Measurements from ENCODE around the gene MAPK6.

Gene MAPK6

GRCh38 chr15:52028431-52029093, 9.5 kb downstream of the MAPK6 start (continued):
- TF ChIP-seq ZNF274 (IDR thresholded peaks at IDR 0.05; ENCODE audit: low read length) (no peak), ZNF274 (tag by site-specific recombination; IDR thresholded peaks at IDR 0.05; ENCODE audit: borderline replicate concordance) (no peak), ZNF354C (tag by site-specific recombination; IDR thresholded peaks at IDR 0.05; ENCODE audit: borderline replicate concordance, low read depth) (no peak), HOXD13 (CRISPR knock-in tag; IDR thresholded peaks at IDR 0.05; ENCODE audit: borderline replicate concordance) (no peak), ZNF664 (tag by site-specific recombination; IDR thresholded peaks at IDR 0.05) (no peak), KLF7 (tag by site-specific recombination; IDR thresholded peaks at IDR 0.05; ENCODE audit: borderline replicate concordance) (no peak), ZNF394 (tag by site-specific recombination; IDR thresholded peaks at IDR 0.05; ENCODE audit: borderline replicate concordance) (no peak), ZSCAN23 (tag by site-specific recombination; IDR thresholded peaks at IDR 0.05) (no peak), ZNF132 (tag by site-specific recombination; IDR thresholded peaks at IDR 0.05; ENCODE audit: borderline replicate concordance) (no peak)

GRCh38 chr15:52030010-52030409, 11.0 kb downstream of the MAPK6 start:
- H3K4me3 ChIP-seq (ENCODE audit: low read depth, low read length) = no peak overlapping the region
- no peaks in the 10 kb centered on the region for H3K9me3 ChIP-seq (ENCODE audit: control insufficient read depth, insufficient read depth, low read depth, low read length)
- no peaks in the 10 kb centered on the region; a peak in 1 of 3 replicates for H3K36me3 ChIP-seq (ENCODE audit: control insufficient read depth in 2 of 2, insufficient read depth in 1 of 2, low read length in 2 of 2)
- H3K4me1 ChIP-seq (ENCODE audit: control insufficient read depth, insufficient read depth, low read length) = no peaks in the 10 kb centered on the region
- no peak overlapping the region for H3K27ac ChIP-seq (ENCODE audit: extremely low read depth, low read depth, low read length)
- no peak for TF ChIP-seq HIC1 (tag by site-specific recombination; IDR thresholded peaks at IDR 0.05)
- TF ChIP-seq TRIM28 (IDR thresholded peaks at IDR 0.05; ENCODE audit: borderline replicate concordance, low read length) = no peak
- TF ChIP-seq ZNF37A (tag by site-specific recombination; IDR thresholded peaks at IDR 0.05) = no peak
- no peak for TF ChIP-seq SALL2 (tag by site-specific recombination; IDR thresholded peaks at IDR 0.05; ENCODE audit: borderline replicate concordance)
- no peak for TF ChIP-seq ZBTB8A (tag by site-specific recombination; IDR thresholded peaks at IDR 0.05)
- TF ChIP-seq PRDM4 (tag by site-specific recombination; IDR thresholded peaks at IDR 0.05) = no peak
- no peak for TF ChIP-seq MYNN (tag by site-specific recombination; IDR thresholded peaks at IDR 0.05; ENCODE audit: borderline replicate concordance)
- TF ChIP-seq EGR2 (tag by site-specific recombination; IDR thresholded peaks at IDR 0.05; ENCODE audit: low read depth) = no peak
- no peak for TF ChIP-seq ZNF580 (tag by site-specific recombination; IDR thresholded peaks at IDR 0.05)
- no peak for TF ChIP-seq ZNF600 (tag by site-specific recombination; IDR thresholded peaks at IDR 0.05)
- no peak for TF ChIP-seq ZNF518A (tag by site-specific recombination; conservative IDR thresholded peaks at IDR 0.05; ENCODE audit: low read depth)
- ChIA-PET CTCF (interaction anchor here (0.6 kb wide), 1 partner anchor 29 kb away, joined by 3 read pairs; no protein-coding TSS in a partner anchor), POLR2A (no interaction called here)
